ENCODE measurements around the gene FAM222A.

The FAM222A gene

DNA sequence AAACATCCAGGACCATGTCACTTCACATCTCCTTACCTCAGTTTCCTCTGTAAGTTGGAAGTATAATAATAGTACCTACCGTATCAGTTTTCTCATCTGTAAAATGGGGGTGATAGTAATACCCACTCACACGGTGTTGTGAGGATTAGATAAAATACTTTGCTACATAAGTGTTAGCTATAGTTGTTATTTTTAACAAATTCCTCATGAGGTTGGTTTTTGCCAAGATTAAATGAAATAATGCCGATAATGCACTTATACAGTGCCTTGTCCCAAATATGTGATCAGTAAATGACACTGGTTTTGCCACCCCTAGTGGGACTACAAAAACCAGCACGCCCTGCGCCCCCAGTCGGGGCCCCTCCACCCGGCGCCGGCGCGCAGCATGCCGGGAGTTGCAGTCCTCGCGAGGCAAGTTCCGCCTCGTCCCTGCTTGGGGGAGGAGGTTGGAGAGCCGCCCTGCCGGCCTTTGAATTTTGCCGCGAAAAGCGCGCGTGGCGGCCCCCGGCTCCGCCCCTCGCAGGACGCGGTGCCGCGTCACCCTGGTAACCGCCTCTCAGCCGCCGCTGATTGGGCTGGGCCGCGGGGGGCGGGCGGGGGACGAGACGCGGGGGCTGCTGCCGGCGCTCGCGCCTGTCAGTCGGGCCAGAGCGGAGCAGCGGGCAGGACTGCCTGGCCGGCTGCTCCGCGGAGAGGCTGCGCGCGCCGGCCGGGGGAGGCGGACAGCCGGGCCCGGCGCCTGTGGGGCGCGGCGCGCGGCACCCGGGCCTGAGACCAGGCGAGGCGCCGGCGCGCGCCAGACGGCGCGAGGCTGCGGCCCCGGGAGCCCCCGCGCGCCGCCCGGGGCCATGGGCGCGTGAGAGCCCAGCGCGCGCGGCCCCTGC is at the start of gene FAM222A:
TSS of gene FAM222A (plus strand) at position 639 of the 884 bp plus-strand sequence. CDS start 30,322 bp downstream, outside the sequence.
- no peak for TF ChIP-seq CTCF (conservative IDR thresholded peaks at IDR 0.05)
- peak within 1 kb of the TSS; percentile 90 for H3K27ac ChIP-seq

- no peak overlapping the region for H3K27ac ChIP-seq
- no peak for TF ChIP-seq CTCF (conservative IDR thresholded peaks at IDR 0.05)
Observed at GRCh38 chr12:109664402-109664801, 49.2 kb upstream of the FAM222A start.

DNA sequence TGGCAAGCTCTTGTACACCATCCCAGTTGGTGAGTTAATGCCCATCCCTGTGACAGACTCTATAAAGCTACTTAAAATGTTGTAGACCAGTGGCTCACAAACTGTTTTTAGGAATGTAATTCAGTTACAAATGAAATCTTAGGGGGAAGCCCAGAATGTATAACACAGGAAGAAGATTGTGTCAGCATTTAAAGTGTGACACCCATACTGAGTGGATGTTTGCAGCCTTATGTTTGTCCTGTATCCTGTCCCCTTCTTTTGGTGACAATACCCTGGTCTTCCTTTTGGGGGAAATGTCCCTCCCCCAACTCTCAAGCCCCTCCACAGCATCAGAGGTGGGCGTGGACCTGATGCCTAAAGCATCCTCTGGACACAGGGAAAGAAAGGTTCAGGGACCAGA is 47.6 kb upstream of the FAM222A start:
- no peak overlapping the region for H3K27ac ChIP-seq
- no peak for TF ChIP-seq CTCF (conservative IDR thresholded peaks at IDR 0.05)

DNA sequence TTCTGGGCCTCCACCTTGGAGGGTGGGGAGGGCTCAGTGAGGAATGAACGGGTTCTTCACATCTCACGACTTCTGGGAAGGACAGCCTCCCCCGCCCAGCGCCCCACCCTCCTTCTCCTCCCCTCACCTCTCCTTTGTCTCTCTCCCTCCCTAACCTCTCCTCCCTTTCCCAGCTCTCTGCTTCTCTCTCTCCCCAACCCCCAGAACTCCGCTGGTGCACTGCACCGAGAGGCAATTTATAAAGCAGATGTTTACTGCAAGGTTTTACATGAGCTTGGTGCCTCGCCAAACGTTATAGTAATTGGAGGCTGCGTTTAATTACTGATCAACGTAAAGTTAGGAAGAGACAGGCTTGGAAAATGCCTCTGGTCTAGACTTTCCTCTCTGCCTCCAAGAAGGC is 42.9 kb upstream of the FAM222A start:
- TF ChIP-seq CTCF (conservative IDR thresholded peaks at IDR 0.05), result no peak
- no peak overlapping the region for H3K27ac ChIP-seq

DNA sequence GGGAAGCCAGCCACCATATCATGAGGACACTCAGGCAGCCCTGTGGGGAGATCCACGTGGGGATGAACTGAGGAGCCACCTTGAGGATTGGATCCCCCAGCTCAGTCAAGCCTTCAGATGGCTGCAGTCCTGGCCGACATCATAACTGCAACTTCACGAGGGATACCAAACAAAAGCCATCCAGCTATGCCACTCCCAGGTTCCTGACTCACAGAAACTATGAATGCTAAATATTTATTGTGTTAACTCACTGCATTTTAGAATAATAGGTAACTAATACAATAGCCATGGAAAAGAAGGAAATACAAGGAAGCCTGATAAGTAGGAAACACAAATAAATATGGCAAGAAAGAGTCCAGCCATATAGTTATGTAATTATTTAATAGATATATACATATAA is 42.1 kb upstream of the FAM222A start:
- no peak for TF ChIP-seq CTCF (conservative IDR thresholded peaks at IDR 0.05)
- no peak overlapping the region for H3K27ac ChIP-seq

GRCh38 chr12:109673379-109673778 is 40.2 kb upstream of the FAM222A start:
- no peak for TF ChIP-seq CTCF (conservative IDR thresholded peaks at IDR 0.05)
- no peak overlapping the region for H3K27ac ChIP-seq

GRCh38 chr12:109673884-109674283 is 39.7 kb upstream of the FAM222A start:
- TF ChIP-seq CTCF (conservative IDR thresholded peaks at IDR 0.05), result no peak
- H3K27ac ChIP-seq, result no peak overlapping the region
